Vagina (tissue), 2 donors: ENCODE measurements around the gene NPRL2. TPM values are rescaled to one million over a fixed set of nuclear protein-coding genes. Genes with fewer than 3 reads are reported as not detected.

Source experiments
- DNase-seq, 2 donors: peaks; one replicate each; pipeline ENCODE4 v3.0.0-alpha.2; 2017; ENCODE audit errors: extremely low spot score in 2 of 2
- H3K27ac ChIP-seq: fragments of 200-600 bp; sonication (generic); one replicate; pipeline ENCODE4 v1.5.1; 2019
- H3K27me3 ChIP-seq: fragments of 200-600 bp; sonication (generic); one replicate; pipeline ENCODE4 v1.5.1; 2019
- H3K36me3 ChIP-seq, 2 donors: fragments of 200-600 bp; sonication (generic); one replicate each; pipeline ENCODE4 v1.5.1; 2017 to 2019
- H3K4me1 ChIP-seq: fragments of 200-600 bp; sonication (generic); one replicate; pipeline ENCODE4 v1.5.1; 2019
- H3K4me3 ChIP-seq, 2 donors: fragments of 200-600 bp; sonication (generic); 1 replicate in 1 of 2; 2 replicates in 1 of 2; pipeline ENCODE4 v1.5.1; 2016 to 2019
- H3K9me3 ChIP-seq: fragments of 200-600 bp; sonication (generic); one replicate; pipeline ENCODE4 v1.5.1; 2019
- POLR2A ChIP-seq, 2 donors: fragments of 450-650 bp; IDR thresholded peaks; one replicate each; pipeline ENCODE4 v1.6.1; 2017; ENCODE audit warnings: antibody characterized with exemption in 2 of 2, mild to moderate bottlenecking in 2 of 2, moderate library complexity in 2 of 2
- POLR2AphosphoS5 ChIP-seq, 2 donors: sonication (generic); formaldehyde crosslinking; IDR thresholded peaks; one replicate each; pipeline ENCODE4 v1.9.0; 2017; ENCODE audit warnings: antibody characterized with exemption in 2 of 2, mild to moderate bottlenecking in 2 of 2, low read depth in 1 of 2; ENCODE audit not compliant: insufficient read depth in 1 of 2
- intact Hi-C: fragments of 100-400 bp; cut with DNase I; formaldehyde crosslinking; loops from one replicate; pipeline ENCODE4 v1.15.1; 2023
- total RNA-seq: library from RNA; depleted of rRNA; stranded (reverse); fragments of >200 nt; gene quantifications from one replicate; pipeline ENCODE4 v1.2.3, GENCODE V29; 2016
- TF ChIP-seq, protein P1 (sequence below), 3 experiments: fragments of 450-650 bp in 2 of 3; fragments of 200-600 bp in 1 of 3; sonication (generic) in 1 of 3; IDR thresholded peaks; one replicate each; pipeline ENCODE4 v1.5.1; 2017 to 2019; ENCODE audit warnings: antibody characterized with exemption in 3 of 3, mild to moderate bottlenecking in 2 of 3, moderate library complexity in 2 of 3

NPRL2 gene
- total RNA-seq, 1 donor from 2014 or later = 17.2 TPM

DNA sequence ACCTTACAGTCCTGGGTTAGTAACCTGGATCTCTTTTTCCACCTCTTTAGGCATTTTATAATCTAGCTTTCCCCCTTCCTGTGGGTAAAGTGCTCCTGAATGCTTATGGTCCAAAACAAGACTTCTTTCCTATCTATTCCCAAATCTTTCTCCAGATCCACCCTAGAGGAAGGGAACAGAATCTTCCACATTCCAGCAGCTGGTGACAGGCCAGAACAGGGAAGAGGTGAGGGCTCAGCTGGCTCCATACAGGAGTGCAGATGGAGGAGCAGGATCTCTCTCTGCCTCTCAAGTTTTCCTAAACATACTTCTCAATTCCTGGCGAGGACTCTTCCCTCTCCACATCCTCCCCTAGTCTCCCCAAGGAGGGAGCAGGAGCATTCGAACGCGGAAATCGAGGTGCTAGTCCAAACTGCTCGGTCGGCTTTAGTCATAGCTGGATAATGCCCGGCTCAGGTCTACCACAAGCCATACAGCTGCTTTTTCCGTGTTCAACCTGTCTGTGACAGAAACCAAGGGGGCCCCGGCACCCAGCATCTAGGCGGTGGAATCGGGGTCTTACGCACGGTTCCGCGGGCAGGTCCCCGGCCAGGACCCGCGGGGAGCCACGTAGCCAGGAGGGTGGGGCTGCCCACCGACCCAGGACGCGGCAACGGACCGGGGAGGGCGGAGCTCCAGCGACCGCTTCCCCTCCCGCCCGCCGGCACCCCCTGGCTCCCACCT lies 14.0 kb downstream of the NPRL2 start:
- peaks cover 80% of the 10 kb centered on the region for H3K4me1 ChIP-seq

DNA sequence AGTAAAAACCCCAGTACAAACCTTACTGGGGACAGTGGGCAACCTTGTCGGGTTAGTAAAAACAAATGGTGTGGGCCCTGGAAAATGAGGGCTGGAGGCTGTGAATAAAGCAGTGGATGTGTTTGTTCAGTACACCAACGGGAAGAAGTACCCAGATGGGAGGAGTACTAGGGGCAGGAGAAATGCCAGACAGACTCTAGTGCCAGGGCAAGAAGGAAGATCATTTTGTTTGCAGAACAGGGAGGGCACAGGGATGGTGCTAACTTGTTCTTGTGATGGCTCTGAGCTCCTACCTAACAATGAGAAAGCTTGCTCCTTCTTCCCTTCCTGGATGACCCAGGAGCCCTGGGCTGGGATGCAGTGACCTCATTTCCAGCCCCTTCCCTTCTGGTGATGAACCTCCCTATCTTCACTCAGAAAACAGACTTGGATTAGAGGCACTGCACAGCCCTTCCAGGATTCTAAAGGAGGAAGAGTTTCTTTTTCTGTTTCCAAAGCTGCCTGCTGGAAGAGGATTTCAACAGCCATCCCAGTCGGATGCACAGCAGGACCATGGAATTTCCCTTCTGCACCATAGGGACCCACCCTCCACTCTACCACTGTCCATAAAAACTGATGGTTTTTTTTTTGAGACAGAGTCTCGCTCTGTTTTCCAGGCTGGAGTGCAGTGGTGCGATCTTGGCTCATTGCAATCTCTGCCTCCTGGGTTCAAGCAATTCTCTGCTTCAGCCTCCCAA lies 16.1 kb downstream of the NPRL2 start:
- H3K36me3 ChIP-seq = peaks cover 0 to 27% of the 10 kb centered on the region in 2 donors
- no peak for DNase-seq
- intact Hi-C loops = no loop called here
- H3K27me3 ChIP-seq = no peaks in the 10 kb centered on the region
- no peak overlapping the region for H3K4me3 ChIP-seq
- no peak for TF ChIP-seq POLR2A (IDR thresholded peaks at IDR 0.05)
- TF ChIP-seq, protein P1, sequence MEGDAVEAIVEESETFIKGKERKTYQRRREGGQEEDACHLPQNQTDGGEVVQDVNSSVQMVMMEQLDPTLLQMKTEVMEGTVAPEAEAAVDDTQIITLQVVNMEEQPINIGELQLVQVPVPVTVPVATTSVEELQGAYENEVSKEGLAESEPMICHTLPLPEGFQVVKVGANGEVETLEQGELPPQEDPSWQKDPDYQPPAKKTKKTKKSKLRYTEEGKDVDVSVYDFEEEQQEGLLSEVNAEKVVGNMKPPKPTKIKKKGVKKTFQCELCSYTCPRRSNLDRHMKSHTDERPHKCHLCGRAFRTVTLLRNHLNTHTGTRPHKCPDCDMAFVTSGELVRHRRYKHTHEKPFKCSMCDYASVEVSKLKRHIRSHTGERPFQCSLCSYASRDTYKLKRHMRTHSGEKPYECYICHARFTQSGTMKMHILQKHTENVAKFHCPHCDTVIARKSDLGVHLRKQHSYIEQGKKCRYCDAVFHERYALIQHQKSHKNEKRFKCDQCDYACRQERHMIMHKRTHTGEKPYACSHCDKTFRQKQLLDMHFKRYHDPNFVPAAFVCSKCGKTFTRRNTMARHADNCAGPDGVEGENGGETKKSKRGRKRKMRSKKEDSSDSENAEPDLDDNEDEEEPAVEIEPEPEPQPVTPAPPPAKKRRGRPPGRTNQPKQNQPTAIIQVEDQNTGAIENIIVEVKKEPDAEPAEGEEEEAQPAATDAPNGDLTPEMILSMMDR (IDR thresholded peaks at IDR 0.05) = no peak
- TF ChIP-seq POLR2AphosphoS5 (IDR thresholded peaks at IDR 0.05; ENCODE audit: insufficient read depth in 1 of 2, low read depth in 1 of 2) = no peak
- peak overlapping the region; percentile 66 for H3K27ac ChIP-seq
- no peaks in the 10 kb centered on the region for H3K9me3 ChIP-seq
- peaks cover 62% of the 10 kb centered on the region for H3K4me1 ChIP-seq

More for the DNA sequence above, 14.0 kb downstream of the NPRL2 start:
- Histone ChIP-seq H3K4me3 (peak overlapping the region; percentile 83 to 92), H3K27me3 (no peaks in the 10 kb centered on the region), H3K36me3 (peaks cover 0 to 5% of the 10 kb centered on the region in 2 donors), H3K27ac (peak overlapping the region; percentile 99), H3K9me3 (no peaks in the 10 kb centered on the region)
- intact Hi-C loops = no loop called here
- TF ChIP-seq POLR2A (IDR thresholded peaks at IDR 0.05) = no peak
- no peak for DNase-seq

DNA sequence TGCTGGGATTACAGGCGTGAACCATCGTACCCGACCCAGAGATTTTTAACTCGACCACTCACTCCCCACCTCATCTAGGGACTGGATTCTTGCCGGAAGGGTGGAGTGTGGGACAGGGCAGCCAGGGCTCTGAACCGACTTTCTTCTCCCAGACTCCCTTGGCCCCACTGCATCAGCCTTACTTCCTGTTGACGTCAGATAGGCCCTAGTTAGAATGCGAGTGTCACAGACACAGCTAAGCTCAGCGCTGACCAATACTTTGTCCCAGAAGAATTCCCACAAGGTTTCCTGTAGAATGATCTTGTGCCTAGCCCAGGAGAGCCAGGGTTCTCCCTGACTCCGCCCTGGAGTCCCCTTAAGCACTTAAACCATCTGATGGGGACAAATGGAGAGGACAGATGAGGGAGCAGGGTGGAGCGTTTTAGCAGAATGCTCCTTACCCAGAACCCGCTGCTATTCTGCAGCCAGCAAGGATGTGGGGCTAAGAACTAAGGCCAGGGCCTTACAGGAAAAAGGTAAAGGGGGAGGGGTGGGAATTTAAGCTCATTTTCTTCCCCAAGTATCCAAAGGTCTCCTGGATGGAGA lies 16.7 kb downstream of the NPRL2 start:
- peaks cover 0 to 30% of the 10 kb centered on the region in 2 donors for H3K36me3 ChIP-seq
- peak overlapping the region in 1 of 2 donors; percentile 3 for H3K4me3 ChIP-seq
- intact Hi-C loops = no loop called here
- H3K27ac ChIP-seq = peak overlapping the region; percentile 66
- no peaks in the 10 kb centered on the region for H3K27me3 ChIP-seq
- no peak for DNase-seq
- H3K4me1 ChIP-seq = peaks cover 56% of the 10 kb centered on the region
- TF ChIP-seq, protein P1 (IDR thresholded peaks at IDR 0.05) = no peak
- TF ChIP-seq POLR2AphosphoS5 (IDR thresholded peaks at IDR 0.05; ENCODE audit: insufficient read depth in 1 of 2, low read depth in 1 of 2) = peak in 1 of 2 donors; percentile 17
- H3K9me3 ChIP-seq = no peaks in the 10 kb centered on the region

DNA sequence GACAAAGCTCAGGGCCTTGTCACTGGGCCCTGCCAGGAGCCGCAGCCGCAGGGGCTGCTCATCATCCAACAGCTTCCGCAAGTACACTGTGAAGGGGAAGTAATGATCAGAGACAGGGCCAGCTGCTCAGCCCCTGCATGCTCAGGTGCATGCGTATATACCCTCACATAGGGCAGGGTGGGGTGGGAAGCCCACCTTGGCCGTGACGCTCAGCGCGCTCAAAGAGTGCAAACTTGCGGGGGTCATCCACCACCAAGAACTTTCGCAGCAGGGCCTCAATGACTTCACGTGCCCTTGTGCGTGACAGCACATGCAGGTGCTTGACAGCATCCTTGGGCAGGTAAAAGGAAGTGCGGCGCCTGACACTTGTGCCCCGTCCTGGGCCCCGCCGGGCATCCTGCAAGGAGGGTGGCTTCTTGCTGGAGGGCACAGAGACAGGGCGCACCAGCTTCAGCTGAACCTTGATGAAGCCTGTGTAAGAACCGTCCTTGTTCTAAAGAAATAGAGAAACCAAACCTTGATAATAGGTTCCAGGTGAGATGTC lies 19.1 kb downstream of the NPRL2 start:
- Histone ChIP-seq H3K27me3 (no peaks in the 10 kb centered on the region), H3K36me3 (peaks cover 0 to 30% of the 10 kb centered on the region in 2 donors), H3K27ac (no peak overlapping the region), H3K4me1 (peaks cover 55% of the 10 kb centered on the region), H3K9me3 (no peaks in the 10 kb centered on the region), H3K4me3 (no peak overlapping the region)
- TF ChIP-seq POLR2A (IDR thresholded peaks at IDR 0.05) (no peak), POLR2AphosphoS5 (IDR thresholded peaks at IDR 0.05; ENCODE audit: insufficient read depth in 1 of 2, low read depth in 1 of 2) (no peak)
- TF ChIP-seq, protein P1 (IDR thresholded peaks at IDR 0.05) = no peak
- no peak for DNase-seq
- intact Hi-C loops = no loop called here

DNA sequence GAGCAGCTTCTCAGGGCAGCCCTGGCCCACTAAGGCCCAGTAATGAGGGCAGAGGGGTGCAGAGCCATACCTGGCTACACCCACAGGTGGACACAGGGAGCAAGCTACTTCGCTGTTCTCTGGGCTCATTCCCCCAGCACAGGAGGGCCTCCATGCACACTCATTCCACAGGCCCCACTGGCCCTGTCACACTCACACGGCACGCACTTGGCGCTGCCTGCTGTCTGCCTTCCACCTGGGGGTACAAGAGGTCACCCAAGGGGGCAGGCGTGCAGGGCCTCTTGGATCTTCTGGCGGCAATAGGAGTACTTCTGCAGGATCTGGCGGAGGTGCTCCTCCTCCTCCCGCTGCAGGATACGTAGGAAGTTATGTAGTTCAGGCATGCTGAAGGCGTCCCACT lies 20.2 kb downstream of the NPRL2 start:
- H3K4me1 ChIP-seq = peaks cover 44% of the 10 kb centered on the region
- H3K36me3 ChIP-seq = peaks cover 0 to 38% of the 10 kb centered on the region in 2 donors
- H3K27me3 ChIP-seq = no peaks in the 10 kb centered on the region
- H3K4me3 ChIP-seq = no peak overlapping the region
- H3K27ac ChIP-seq = no peak overlapping the region
- no peaks in the 10 kb centered on the region for H3K9me3 ChIP-seq
- TF ChIP-seq, protein P1 (IDR thresholded peaks at IDR 0.05) = no peak
- TF ChIP-seq POLR2AphosphoS5 (IDR thresholded peaks at IDR 0.05; ENCODE audit: insufficient read depth in 1 of 2, low read depth in 1 of 2) (no peak), POLR2A (IDR thresholded peaks at IDR 0.05) (no peak)
- intact Hi-C loops = no loop called here
- DNase-seq = no peak
